HEK293 (cell line): Measurements from ENCODE around the gene SH3PXD2B.

Experiments used
- HOXD13 ChIP-seq: sonication (generic); formaldehyde crosslinking; IDR thresholded peaks from 2 replicates; pipeline ENCODE4 v1.8.0; 2022; ENCODE audit warnings: missing genetic modification reagents, borderline replicate concordance
- TCF7L2 ChIP-seq: IDR thresholded peaks from 2 replicates; pipeline ENCODE4 v1.6.1; 2011; ENCODE audit warnings: low read depth, mild to moderate bottlenecking, inconsistent platforms, low read length, moderate library complexity, borderline replicate concordance
- ZFP3 ChIP-seq: fragments of 450-650 bp; formaldehyde crosslinking; IDR thresholded peaks from 2 replicates; pipeline ENCODE4 v1.5.1; 2016; ENCODE audit warnings: low read depth, missing biosample characterization, missing genetic modification characterization
- ZNF692 ChIP-seq: fragments of 450-650 bp; formaldehyde crosslinking; IDR thresholded peaks from 2 replicates; pipeline ENCODE4 v1.5.1; 2016; ENCODE audit warnings: missing biosample characterization, missing genetic modification characterization
- TF ChIP-seq, protein P1 (sequence below): fragments of 450-650 bp; formaldehyde crosslinking; IDR thresholded peaks from 2 replicates; pipeline ENCODE4 v1.5.1; 2016; ENCODE audit warnings: missing biosample characterization, missing genetic modification characterization

- TF ChIP-seq ZFP3 (tag by site-specific recombination) = no peak
- no peak for TF ChIP-seq HOXD13
- TF ChIP-seq ZNF692 (tag by site-specific recombination) = no peak
- TF ChIP-seq, protein P1, sequence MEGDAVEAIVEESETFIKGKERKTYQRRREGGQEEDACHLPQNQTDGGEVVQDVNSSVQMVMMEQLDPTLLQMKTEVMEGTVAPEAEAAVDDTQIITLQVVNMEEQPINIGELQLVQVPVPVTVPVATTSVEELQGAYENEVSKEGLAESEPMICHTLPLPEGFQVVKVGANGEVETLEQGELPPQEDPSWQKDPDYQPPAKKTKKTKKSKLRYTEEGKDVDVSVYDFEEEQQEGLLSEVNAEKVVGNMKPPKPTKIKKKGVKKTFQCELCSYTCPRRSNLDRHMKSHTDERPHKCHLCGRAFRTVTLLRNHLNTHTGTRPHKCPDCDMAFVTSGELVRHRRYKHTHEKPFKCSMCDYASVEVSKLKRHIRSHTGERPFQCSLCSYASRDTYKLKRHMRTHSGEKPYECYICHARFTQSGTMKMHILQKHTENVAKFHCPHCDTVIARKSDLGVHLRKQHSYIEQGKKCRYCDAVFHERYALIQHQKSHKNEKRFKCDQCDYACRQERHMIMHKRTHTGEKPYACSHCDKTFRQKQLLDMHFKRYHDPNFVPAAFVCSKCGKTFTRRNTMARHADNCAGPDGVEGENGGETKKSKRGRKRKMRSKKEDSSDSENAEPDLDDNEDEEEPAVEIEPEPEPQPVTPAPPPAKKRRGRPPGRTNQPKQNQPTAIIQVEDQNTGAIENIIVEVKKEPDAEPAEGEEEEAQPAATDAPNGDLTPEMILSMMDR = no peak
- TF ChIP-seq TCF7L2 = no peak
Observed at GRCh38 chr5:172439785-172440477, 14.4 kb downstream of the SH3PXD2B start.
